CD4-positive, CD25-positive, alpha-beta regulatory T cell (primary cell): ENCODE data around the gene TBCCD1. TPM values are rescaled to one million over a fixed set of nuclear protein-coding genes. Genes with fewer than 3 reads are reported as not detected.
A peak's percentile ranks its signal among the peaks of the same experiment; 100 is the strongest.

Experiments used
- ATAC-seq, 2 donors: fragments of 150-1000 bp; cut with Tn5 transposase; one replicate each; pipeline ENCODE4 v1.10.0; 2021; ENCODE audit warnings: low read depth in 2 of 2, moderate number of reproducible peaks in 2 of 2, moderate library complexity in 1 of 2
- DNase-seq, 3 donors: peaks; one replicate each; pipeline versions ENCODE4 v3.0.0 to v3.0.0-alpha.2; 2012 to 2022; ENCODE audit warnings: mixed read lengths in 1 of 3
- H3K27ac ChIP-seq: one replicate; pipeline ENCODE4 v1.7.0; 2013; ENCODE audit warnings: mild to moderate bottlenecking, low read length; ENCODE audit not compliant: insufficient read depth, poor library complexity, severe bottlenecking
- H3K27me3 ChIP-seq: one replicate; pipeline ENCODE4 v1.7.0; 2013; ENCODE audit warnings: low read length; ENCODE audit not compliant: control insufficient read depth, insufficient read depth
- H3K36me3 ChIP-seq: one replicate; pipeline ENCODE4 v1.7.0; 2013; ENCODE audit warnings: mild to moderate bottlenecking, low read length, moderate library complexity; ENCODE audit not compliant: control insufficient read depth, insufficient read depth
- H3K4me1 ChIP-seq: 2 replicates; pipeline ENCODE4 v1.7.0; 2013; ENCODE audit warnings: mild to moderate bottlenecking, low read length; ENCODE audit not compliant: insufficient read depth, control insufficient read depth, poor library complexity, severe bottlenecking
- H3K4me3 ChIP-seq: one replicate; pipeline ENCODE4 v1.7.0; 2013; ENCODE audit warnings: low read depth, mild to moderate bottlenecking, low read length, moderate library complexity
- H3K9me3 ChIP-seq, 2 experiments: 1 replicate in 1 of 2; 2 replicates in 1 of 2; pipeline ENCODE4 v1.7.0; 2013; ENCODE audit warnings: low read length in 2 of 2, mild to moderate bottlenecking in 1 of 2, moderate library complexity in 1 of 2; ENCODE audit not compliant: control insufficient read depth in 2 of 2
- H3K27ac Mint-ChIP-seq, 3 donors: one replicate each; pipeline ENCODE4 v1.8.0; 2020 to 2022; ENCODE audit warnings: mild to moderate bottlenecking in 3 of 3, mixed read lengths in 3 of 3, moderate library complexity in 2 of 3
- H3K27me3 Mint-ChIP-seq: one replicate; pipeline ENCODE4 v1.8.0; 2022; ENCODE audit warnings: mild to moderate bottlenecking, mixed read lengths
- H3K36me3 Mint-ChIP-seq: one replicate; pipeline ENCODE4 v1.8.0; 2020; ENCODE audit warnings: mixed read lengths
- H3K4me1 Mint-ChIP-seq, 4 donors: one replicate each; pipeline ENCODE4 v1.8.0; 2020 to 2022; ENCODE audit warnings: mixed read lengths in 4 of 4, mild to moderate bottlenecking in 1 of 4
- H3K4me3 Mint-ChIP-seq, 4 donors: one replicate each; pipeline ENCODE4 v1.8.0; 2020 to 2022; ENCODE audit warnings: mild to moderate bottlenecking in 4 of 4, mixed read lengths in 4 of 4, moderate library complexity in 3 of 4
- H3K9me3 Mint-ChIP-seq, 7 donors: one replicate each; pipeline ENCODE4 v1.8.0; 2020 to 2022; ENCODE audit warnings: mixed read lengths in 7 of 7, mild to moderate bottlenecking in 3 of 7, moderate library complexity in 2 of 7
- polyA plus RNA-seq, 4 donors: library from polyadenylated mRNA; unstranded; fragments of 300-500 nt; fragmentation: Illumina TruSeq; gene quantifications; one replicate each; pipeline ENCODE4 v1.2.3, GENCODE V29; 2021
- total RNA-seq: library from RNA; stranded (reverse); gene quantifications from one replicate; pipeline ENCODE4 v1.2.3, GENCODE V29; 2022

The TBCCD1 gene
- total and polyA plus RNA-seq, 5 donors from 2014 or later, result 18.7 to 23.9 (median 22.0) TPM

GRCh38 chr3:186583831-186584230 is 16.7 kb upstream of the TBCCD1 start:
- Histone ChIP-seq H3K9me3 (no peaks in the 10 kb centered on the region), H3K27me3 (no peaks in the 10 kb centered on the region), H3K4me1 (no peaks in the 10 kb centered on the region), H3K4me3 (no peak overlapping the region), H3K27ac (no peak overlapping the region), H3K36me3 (peaks cover 67% of the 10 kb centered on the region)
- H3K36me3 Mint-ChIP-seq, result peaks cover 54% of the 10 kb centered on the region
- H3K9me3 Mint-ChIP-seq, result no peaks in the 10 kb centered on the region
- H3K4me1 Mint-ChIP-seq, result peaks cover 3 to 8% (median 5%) of the 10 kb centered on the region in 4 donors
- no peak for ATAC-seq
- H3K27me3 Mint-ChIP-seq, result no peaks in the 10 kb centered on the region
- H3K4me3 Mint-ChIP-seq, result no peak overlapping the region
- H3K27ac Mint-ChIP-seq, result no peak overlapping the region
- DNase-seq, result no peak

GRCh38 chr3:186582541-186582940 is 15.4 kb upstream of the TBCCD1 start:
- no peaks in the 10 kb centered on the region for H3K4me1 ChIP-seq
- H3K9me3 ChIP-seq, result no peaks in the 10 kb centered on the region
- ATAC-seq (no peak), DNase-seq (no peak)
- H3K27ac Mint-ChIP-seq, result peak overlapping the region in 1 of 3 donors; percentile 49
- peaks cover 3 to 10% (median 5%) of the 10 kb centered on the region in 4 donors for H3K4me1 Mint-ChIP-seq
- peaks cover 61% of the 10 kb centered on the region for H3K36me3 Mint-ChIP-seq
- no peak overlapping the region for H3K4me3 ChIP-seq
- H3K36me3 ChIP-seq, result peaks cover 78% of the 10 kb centered on the region
- H3K27ac ChIP-seq, result no peak overlapping the region
- no peaks in the 10 kb centered on the region for H3K9me3 Mint-ChIP-seq
- no peaks in the 10 kb centered on the region for H3K27me3 ChIP-seq
- no peaks in the 10 kb centered on the region for H3K27me3 Mint-ChIP-seq
- no peak overlapping the region for H3K4me3 Mint-ChIP-seq

DNA sequence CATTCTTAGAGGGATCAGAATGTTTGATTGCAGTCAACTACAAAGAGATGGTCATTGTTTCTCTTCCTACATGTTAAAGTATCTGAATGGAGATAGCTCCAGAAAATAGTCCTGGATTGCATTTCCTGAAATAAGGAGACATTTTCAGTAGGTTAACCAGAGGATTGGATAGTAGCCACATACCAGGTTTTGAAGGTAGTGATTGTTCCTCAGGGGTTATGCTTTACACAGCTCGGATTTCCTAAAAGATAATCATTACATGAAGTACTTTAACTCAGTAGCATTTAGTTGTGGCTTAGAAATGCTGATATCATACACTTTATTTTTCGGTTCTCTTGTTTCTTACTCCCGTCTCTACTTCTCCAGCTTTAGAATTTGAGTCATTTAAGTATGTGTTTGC is 13.6 kb upstream of the TBCCD1 start:
- peaks cover 3 to 10% (median 7%) of the 10 kb centered on the region in 4 donors for H3K4me1 Mint-ChIP-seq
- peaks cover 65% of the 10 kb centered on the region for H3K36me3 Mint-ChIP-seq
- DNase-seq, result no peak
- no peaks in the 10 kb centered on the region for H3K9me3 Mint-ChIP-seq
- no peaks in the 10 kb centered on the region for H3K27me3 Mint-ChIP-seq
- no peak for ATAC-seq
- no peak overlapping the region for H3K27ac Mint-ChIP-seq
- Histone ChIP-seq H3K4me1 (no peaks in the 10 kb centered on the region), H3K27ac (no peak overlapping the region), H3K4me3 (no peak overlapping the region), H3K36me3 (peaks cover 91% of the 10 kb centered on the region), H3K27me3 (no peaks in the 10 kb centered on the region), H3K9me3 (no peaks in the 10 kb centered on the region)
- no peak overlapping the region for H3K4me3 Mint-ChIP-seq

GRCh38 chr3:186577521-186577920 is 10.4 kb upstream of the TBCCD1 start:
- H3K27me3 ChIP-seq, result no peaks in the 10 kb centered on the region
- H3K36me3 ChIP-seq, result peaks cover 83% of the 10 kb centered on the region
- Mint-ChIP-seq H3K27ac (no peak overlapping the region), H3K4me1 (peaks cover 9 to 28% (median 20%) of the 10 kb centered on the region in 4 donors), H3K4me3 (no peak overlapping the region), H3K27me3 (no peaks in the 10 kb centered on the region), H3K9me3 (no peaks in the 10 kb centered on the region), H3K36me3 (peaks cover 60% of the 10 kb centered on the region)
- DNase-seq (no peak), ATAC-seq (no peak)
- no peak overlapping the region for H3K4me3 ChIP-seq
- H3K4me1 ChIP-seq, result no peaks in the 10 kb centered on the region
- H3K9me3 ChIP-seq, result no peaks in the 10 kb centered on the region
- H3K27ac ChIP-seq, result no peak overlapping the region

- Histone ChIP-seq H3K4me3 (peak overlapping the region; percentile 97), H3K27ac (peak overlapping the region; percentile 96)
Observed at GRCh38 chr3:186571644-186572013, 4.5 kb upstream of the TBCCD1 start.

DNA sequence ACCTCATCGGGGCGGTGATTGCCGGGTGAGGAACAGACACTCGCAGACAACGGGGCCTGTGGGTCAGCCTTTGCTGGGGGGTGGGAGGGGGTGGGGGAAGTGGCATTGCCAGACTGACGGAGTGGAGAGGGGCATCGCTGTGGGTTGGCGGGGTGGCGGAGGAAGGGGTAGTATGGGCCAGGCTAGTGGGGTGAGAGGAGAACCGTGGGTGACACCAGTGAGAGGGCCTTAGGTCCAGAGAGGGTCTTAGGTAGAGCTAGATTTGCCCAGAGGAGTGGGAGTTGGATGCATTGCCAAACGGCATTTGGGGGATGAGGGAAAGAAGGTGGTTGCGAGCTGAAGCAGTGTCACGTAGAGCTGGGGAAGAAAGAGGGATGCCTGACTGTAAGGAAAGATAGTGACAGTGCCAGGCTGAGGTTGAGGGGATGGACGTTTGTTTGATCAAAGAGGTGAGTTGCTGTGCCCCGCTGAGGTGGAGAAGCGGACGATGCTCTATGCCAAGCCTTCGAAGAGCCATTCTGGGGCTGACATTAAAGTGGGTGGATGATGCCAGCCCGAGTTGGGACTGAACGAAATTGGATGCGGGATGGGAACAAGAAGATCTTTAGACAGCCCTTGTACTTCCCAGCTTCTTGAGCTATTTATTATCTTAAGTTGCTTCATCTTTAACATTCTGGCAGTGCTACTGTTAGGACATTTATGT is 4.0 kb upstream of the TBCCD1 start:
- Mint-ChIP-seq H3K9me3 (no peaks in the 10 kb centered on the region), H3K27ac (peak overlapping the region in 2 of 3 donors; percentile 98), H3K4me1 (peaks cover 15 to 64% (median 43%) of the 10 kb centered on the region in 4 donors), H3K27me3 (peaks cover 5% of the 10 kb centered on the region), H3K4me3 (peak overlapping the region; percentile 92 to 99 (median 96)), H3K36me3 (peaks cover 24% of the 10 kb centered on the region)
- no peaks in the 10 kb centered on the region for H3K9me3 ChIP-seq
- H3K27me3 ChIP-seq, result no peaks in the 10 kb centered on the region
- peaks cover 27% of the 10 kb centered on the region for H3K36me3 ChIP-seq
- no peak for ATAC-seq
- H3K4me3 ChIP-seq, result peak overlapping the region; percentile 97
- peak overlapping the region; percentile 96 for H3K27ac ChIP-seq
- H3K4me1 ChIP-seq, result peaks cover 40% of the 10 kb centered on the region
- peak in 1 of 3 donors; percentile 10 for DNase-seq

More at GRCh38 chr3:186571644-186572013, 4.5 kb upstream of the TBCCD1 start:
- ATAC-seq, result no peak
- Mint-ChIP-seq H3K27me3 (peaks cover 5% of the 10 kb centered on the region), H3K27ac (peak overlapping the region in 2 of 3 donors; percentile 98), H3K36me3 (peaks cover 29% of the 10 kb centered on the region), H3K9me3 (no peaks in the 10 kb centered on the region), H3K4me3 (peak overlapping the region; percentile 92 to 99 (median 96)), H3K4me1 (peaks cover 15 to 59% (median 39%) of the 10 kb centered on the region in 4 donors)
- no peak for DNase-seq
- Histone ChIP-seq H3K27me3 (no peaks in the 10 kb centered on the region), H3K9me3 (no peaks in the 10 kb centered on the region), H3K4me1 (peaks cover 35% of the 10 kb centered on the region), H3K36me3 (peaks cover 33% of the 10 kb centered on the region)

GRCh38 chr3:186570096-186570940 is 3.2 kb upstream of the TBCCD1 start, which contains the start of gene DNAJB11:
Gene DNAJB11, plus strand, starts transcription at chr3:186570720. Its CDS starts 178 bp downstream, at chr3:186570898.
- H3K4me1 ChIP-seq, result peaks cover 42% of the 10 kb centered on the region
- peak within 1 kb of the TSS; percentile 96 for H3K27ac ChIP-seq
- no peaks in the 10 kb centered on the region for H3K9me3 ChIP-seq
- no peaks in the 10 kb centered on the region for H3K27me3 ChIP-seq
- peak within 1 kb of the TSS; percentile 92 to 99 (median 96) for H3K4me3 Mint-ChIP-seq
- DNase-seq (peak; percentile 99 to 100 (median 99)), ATAC-seq (peak; percentile 90)
- peaks cover 15 to 69% (median 44%) of the 10 kb centered on the region in 4 donors for H3K4me1 Mint-ChIP-seq
- peaks cover 17% of the 10 kb centered on the region for H3K36me3 Mint-ChIP-seq
- peak within 1 kb of the TSS; percentile 97 for H3K4me3 ChIP-seq
- no peaks in the 10 kb centered on the region for H3K9me3 Mint-ChIP-seq
- peak within 1 kb of the TSS; percentile 79 to 98 (median 98) for H3K27ac Mint-ChIP-seq
- peaks cover 20% of the 10 kb centered on the region for H3K36me3 ChIP-seq
- peaks cover 5% of the 10 kb centered on the region for H3K27me3 Mint-ChIP-seq
